H1 (cell line): Measurements from ENCODE around the gene KCTD15.

Experiments
- ATF2 ChIP-seq: IDR thresholded peaks from 2 replicates; pipeline ENCODE4 v1.6.1; 2012; ENCODE audit warnings: low read length, inconsistent platforms
- CEBPB ChIP-seq: IDR thresholded peaks from 2 replicates; pipeline ENCODE4 v1.6.1; 2012; ENCODE audit warnings: low read depth, low read length
- CHD2 ChIP-seq: IDR thresholded peaks from 2 replicates; pipeline ENCODE4 v1.6.1; 2012; ENCODE audit warnings: low read length, improper control_type of control experiment
- CREB1 ChIP-seq: IDR thresholded peaks from 2 replicates; pipeline ENCODE4 v1.6.1; 2012; ENCODE audit warnings: inconsistent platforms
- CTCF ChIP-seq, 3 experiments: IDR thresholded peaks; 1 replicate in 2 of 3; 2 replicates in 1 of 3; pipeline versions ENCODE4 v1.5.1 to v1.6.1; 2011; ENCODE audit warnings: low read length in 3 of 3, mild to moderate bottlenecking in 3 of 3, inconsistent platforms in 2 of 3, low read depth in 1 of 3, moderate library complexity in 1 of 3; ENCODE audit not compliant: insufficient read depth in 1 of 3; ENCODE audit errors: control extremely low read depth in 1 of 3
- EZH2 ChIP-seq: fragments of 200-600 bp; sonication (generic); IDR thresholded peaks from 2 replicates; pipeline ENCODE4 v1.7.1; 2012; ENCODE audit warnings: low read depth, mild to moderate bottlenecking, moderate library complexity, low read length, inconsistent platforms; ENCODE audit not compliant: severe bottlenecking
- GABPA ChIP-seq: IDR thresholded peaks from 2 replicates; pipeline ENCODE4 v1.6.1; 2011; ENCODE audit warnings: mild to moderate bottlenecking, low read length, moderate library complexity, borderline replicate concordance; ENCODE audit not compliant: insufficient read depth
- MAFK ChIP-seq: IDR thresholded peaks from 2 replicates; pipeline ENCODE4 v1.6.1; 2012; ENCODE audit warnings: low read depth, mild to moderate bottlenecking, improper control_type of control experiment, low read length
- NRF1 ChIP-seq: IDR thresholded peaks from 2 replicates; pipeline ENCODE4 v1.6.1; 2011; ENCODE audit warnings: mild to moderate bottlenecking, low read depth, low read length, improper control_type of control experiment
- POLR2AphosphoS5 ChIP-seq: IDR thresholded peaks from 2 replicates; pipeline ENCODE4 v1.6.1; 2011; ENCODE audit warnings: low read depth, low read length
- SRF ChIP-seq: IDR thresholded peaks from 2 replicates; pipeline ENCODE4 v1.6.1; 2011; ENCODE audit warnings: mild to moderate bottlenecking, low read depth, low read length, moderate library complexity
- TBP ChIP-seq: IDR thresholded peaks from 2 replicates; pipeline ENCODE4 v1.6.1; 2011; ENCODE audit warnings: low read depth, low read length, improper control_type of control experiment
- TEAD4 ChIP-seq: IDR thresholded peaks from 2 replicates; pipeline ENCODE4 v1.6.1; 2012; ENCODE audit warnings: low read depth, low read length, inconsistent platforms, mixed read lengths

- TF ChIP-seq MAFK = no peak
- no peak for TF ChIP-seq POLR2AphosphoS5
- no peak for TF ChIP-seq CEBPB
- no peak for TF ChIP-seq CTCF (IDR thresholded peaks at IDR 0.05; ENCODE audit: control extremely low read depth in 1 of 3, insufficient read depth in 1 of 3, low read depth in 1 of 3, low read length in 3 of 3)
- no peak for TF ChIP-seq ATF2
- TF ChIP-seq NRF1 = no peak
- no peak for TF ChIP-seq GABPA
- no peak for TF ChIP-seq TBP
- no peak for TF ChIP-seq SRF
- TF ChIP-seq EZH2 = no peak
- TF ChIP-seq CREB1 = no peak
- TF ChIP-seq CHD2 = no peak
- TF ChIP-seq TEAD4 = no peak
Measured at GRCh38 chr19:33773704-33774624, 22.7 kb upstream of the KCTD15 start.
